ENCODE results near the gene ENO3. TPM values are rescaled to one million over a fixed set of nuclear protein-coding genes. Genes with fewer than 3 reads are reported as not detected.

Gene ENO3
- total and polyA plus RNA-seq, 10 of the 15 experiments (the other 5 are each of a cell fraction or from before 2014, with no cell fraction given): 6.8 to 28.4 (median 17.0) TPM

DNA sequence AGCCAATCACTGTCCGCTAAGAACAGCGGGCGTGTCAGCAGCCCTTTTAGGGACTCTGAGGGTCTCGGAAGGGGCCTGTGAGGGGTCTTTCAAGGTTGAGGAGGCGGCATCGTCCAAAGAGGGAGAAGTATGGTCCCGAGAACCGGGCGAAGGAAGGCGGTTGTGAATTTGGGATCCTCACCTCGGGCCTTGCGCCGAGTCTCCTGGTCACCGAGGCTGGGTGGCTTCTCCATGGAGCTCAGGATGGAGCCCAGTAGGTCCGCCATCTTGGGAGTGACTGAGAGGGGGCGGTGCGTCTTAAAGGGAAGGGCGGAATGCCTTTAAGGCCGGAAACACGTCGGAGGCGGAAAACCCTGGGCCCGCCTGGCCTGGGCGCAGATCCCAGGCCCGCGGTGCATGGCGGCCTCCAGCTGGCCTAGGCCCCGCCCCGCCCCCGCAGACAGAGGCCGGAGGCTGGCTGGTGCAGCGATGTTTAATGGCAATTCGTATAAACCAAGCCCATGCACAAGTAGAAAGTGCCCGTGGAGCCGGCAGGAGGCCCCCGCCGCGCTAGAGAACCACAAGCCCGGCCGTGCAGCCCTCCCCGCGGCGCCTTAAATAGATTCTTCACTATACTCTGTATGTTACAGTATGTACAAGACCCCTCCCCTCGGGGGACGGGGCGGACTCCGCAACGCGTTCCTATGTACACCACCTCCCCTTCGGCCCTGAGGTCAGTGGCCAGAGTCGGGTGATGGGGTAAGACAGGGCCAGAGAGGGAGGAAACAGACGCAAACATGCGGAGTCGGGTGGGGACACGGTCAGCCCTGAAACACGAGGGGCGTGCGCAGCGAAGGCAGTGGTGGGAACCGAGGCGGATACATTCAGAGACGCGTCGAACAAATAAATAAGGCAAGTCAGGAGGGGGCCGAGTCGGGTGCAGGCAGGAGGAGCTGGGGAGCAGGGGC lies 16.9 kb downstream of the ENO3 start, which contains the start of gene SPAG7 (continued):
- TF ChIP-seq, protein P1, sequence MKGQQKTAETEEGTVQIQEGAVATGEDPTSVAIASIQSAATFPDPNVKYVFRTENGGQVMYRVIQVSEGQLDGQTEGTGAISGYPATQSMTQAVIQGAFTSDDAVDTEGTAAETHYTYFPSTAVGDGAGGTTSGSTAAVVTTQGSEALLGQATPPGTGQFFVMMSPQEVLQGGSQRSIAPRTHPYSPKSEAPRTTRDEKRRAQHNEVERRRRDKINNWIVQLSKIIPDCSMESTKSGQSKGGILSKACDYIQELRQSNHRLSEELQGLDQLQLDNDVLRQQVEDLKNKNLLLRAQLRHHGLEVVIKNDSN (IDR thresholded peaks at IDR 0.05; ENCODE audit: borderline replicate concordance, extremely low read length, insufficient read depth, low read depth, low read length): no peak

DNA sequence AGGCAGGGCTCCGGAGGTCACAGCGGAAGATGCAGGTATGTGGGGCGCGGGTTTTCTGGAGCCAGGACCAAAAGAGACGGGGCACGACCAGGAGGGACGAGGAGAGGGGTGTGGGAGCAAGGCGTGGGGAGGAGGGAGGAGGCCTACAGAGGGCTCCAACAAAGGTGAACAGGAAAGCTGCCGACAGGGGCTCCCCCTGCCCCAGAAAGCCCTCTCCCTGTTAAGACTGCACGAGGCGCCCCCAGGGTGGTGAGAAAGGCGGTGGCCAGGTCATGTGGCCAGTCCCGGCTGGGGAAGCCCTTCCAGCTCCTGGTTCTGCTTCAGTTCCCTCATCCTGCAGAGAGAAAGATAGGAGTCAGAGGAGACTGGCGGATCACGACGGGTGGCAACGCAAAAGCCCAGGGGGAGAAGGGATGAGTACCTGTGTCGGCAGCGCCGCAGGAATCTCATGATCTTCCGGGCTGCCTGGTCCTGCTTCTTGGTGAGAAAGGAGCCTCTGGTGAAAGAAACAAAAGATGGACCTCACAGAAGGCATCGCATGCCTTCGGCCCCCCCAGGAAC lies 17.6 kb downstream of the ENO3 start:
- intact Hi-C loops (cut with micrococcal nuclease; ENCODE audit: unreplicated experiment): loop anchor here (5.0 kb wide), 1 partner anchor 94 kb away; no protein-coding TSS in a partner anchor

More for the DNA sequence above, 17.6 kb downstream of the ENO3 start:
- Histone ChIP-seq H4K20me1 (ENCODE audit: control insufficient read depth, insufficient read depth) (no peaks in the 10 kb centered on the region), H3K9me3 (replicated peaks; ENCODE audit: control insufficient read depth, insufficient read depth, low read length) (no peaks in the 10 kb centered on the region), H3K4me2 (ENCODE audit: control insufficient read depth, insufficient read depth) (peak overlapping the region; percentile 99), H3K27ac (ENCODE audit: control insufficient read depth, insufficient read depth) (peak overlapping the region; percentile 100), H3K36me3 (ENCODE audit: control insufficient read depth in 2 of 2, insufficient read depth in 2 of 2, low read length in 1 of 2) (peaks cover 11 to 16% of the 10 kb centered on the region in 2 experiments; a peak in 3 of 4 replicates), H3K4me3 (peak overlapping the region; percentile 89), H3K4me1 (ENCODE audit: control insufficient read depth, insufficient read depth, low read length) (peaks cover 14% of the 10 kb centered on the region), H3K9ac (ENCODE audit: control insufficient read depth, insufficient read depth, low read length) (peak overlapping the region; percentile 98), H2AFZ (ENCODE audit: control insufficient read depth, low read depth, low read length) (peak overlapping the region; percentile 82), H3K79me2 (ENCODE audit: control insufficient read depth, insufficient read depth, low read length) (peaks cover 29% of the 10 kb centered on the region), H3K27me3 (replicated peaks in 1 of 2; ENCODE audit: control insufficient read depth in 2 of 2, insufficient read depth in 2 of 2, low read length in 1 of 2) (no peaks in the 10 kb centered on the region)
- RAD21 ChIA-PET (ENCODE audit: unreplicated experiment): interaction anchor here (1.3 to 6.4 kb wide), 3 partner anchors 19 to 63 kb away, joined by 3 to 73 read pairs (median 13); partner anchors contain the start of genes CAMTA2, ENO3 and PFN1
- BruUV-seq (replicated peaks): no TSS peak
- TF ChIP-seq HDGF (IDR thresholded peaks at IDR 0.05) (peak; percentile 11; the same call in 1 of the 2 replicates), ZBTB40 (IDR thresholded peaks at IDR 0.05; ENCODE audit: borderline replicate concordance) (no peak)
- TF ChIP-seq, protein P2, sequence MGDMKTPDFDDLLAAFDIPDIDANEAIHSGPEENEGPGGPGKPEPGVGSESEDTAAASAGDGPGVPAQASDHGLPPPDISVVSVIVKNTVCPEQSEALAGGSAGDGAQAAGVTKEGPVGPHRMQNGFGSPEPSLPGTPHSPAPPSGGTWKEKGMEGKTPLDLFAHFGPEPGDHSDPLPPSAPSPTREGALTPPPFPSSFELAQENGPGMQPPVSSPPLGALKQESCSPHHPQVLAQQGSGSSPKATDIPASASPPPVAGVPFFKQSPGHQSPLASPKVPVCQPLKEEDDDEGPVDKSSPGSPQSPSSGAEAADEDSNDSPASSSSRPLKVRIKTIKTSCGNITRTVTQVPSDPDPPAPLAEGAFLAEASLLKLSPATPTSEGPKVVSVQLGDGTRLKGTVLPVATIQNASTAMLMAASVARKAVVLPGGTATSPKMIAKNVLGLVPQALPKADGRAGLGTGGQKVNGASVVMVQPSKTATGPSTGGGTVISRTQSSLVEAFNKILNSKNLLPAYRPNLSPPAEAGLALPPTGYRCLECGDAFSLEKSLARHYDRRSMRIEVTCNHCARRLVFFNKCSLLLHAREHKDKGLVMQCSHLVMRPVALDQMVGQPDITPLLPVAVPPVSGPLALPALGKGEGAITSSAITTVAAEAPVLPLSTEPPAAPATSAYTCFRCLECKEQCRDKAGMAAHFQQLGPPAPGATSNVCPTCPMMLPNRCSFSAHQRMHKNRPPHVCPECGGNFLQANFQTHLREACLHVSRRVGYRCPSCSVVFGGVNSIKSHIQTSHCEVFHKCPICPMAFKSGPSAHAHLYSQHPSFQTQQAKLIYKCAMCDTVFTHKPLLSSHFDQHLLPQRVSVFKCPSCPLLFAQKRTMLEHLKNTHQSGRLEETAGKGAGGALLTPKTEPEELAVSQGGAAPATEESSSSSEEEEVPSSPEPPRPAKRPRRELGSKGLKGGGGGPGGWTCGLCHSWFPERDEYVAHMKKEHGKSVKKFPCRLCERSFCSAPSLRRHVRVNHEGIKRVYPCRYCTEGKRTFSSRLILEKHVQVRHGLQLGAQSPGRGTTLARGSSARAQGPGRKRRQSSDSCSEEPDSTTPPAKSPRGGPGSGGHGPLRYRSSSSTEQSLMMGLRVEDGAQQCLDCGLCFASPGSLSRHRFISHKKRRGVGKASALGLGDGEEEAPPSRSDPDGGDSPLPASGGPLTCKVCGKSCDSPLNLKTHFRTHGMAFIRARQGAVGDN (IDR thresholded peaks at IDR 0.05): peak; percentile 5; the same call in 1 of the 2 replicates
- in situ Hi-C loops (cut with MboI): no loop called here
- no peak for ATAC-seq
- SMC1A ChIA-PET (ENCODE audit: uncharacterized antibody, unreplicated experiment): interaction anchor here (1.8 to 4.3 kb wide), 4 partner anchors 12 to 59 kb away, joined by 4 to 50 read pairs (median 28); partner anchors contain the start of genes PFN1, RNF167 and SLC25A11
- POLR2A ChIA-PET: interaction anchor here (1.0 to 8.5 kb wide), 7 partner anchors 9 to 36 kb away, joined by 3 to 272 read pairs (median 8); partner anchors contain the start of genes CAMTA2, ENO3, INCA1 and KIF1C
- no peak for FAIRE-seq
- 62% methylated on average over 17 of the region's 23 CpGs for WGBS (ENCODE audit: insufficient coverage, insufficient replicate concordance, low lambda C conversion rate, missing lambda C conversion rate)
- no peak for DNase-seq (ENCODE audit: low read depth, low spot score)
- CTCF ChIA-PET: interaction anchor here (3.6 kb wide), 2 partner anchors 17 to 94 kb away, joined by 18 to 23 read pairs; partner anchors contain the start of gene ENO3
